K562 (cell line): ENCODE results near the gene SCAP. TPM values are rescaled to one million over a fixed set of nuclear protein-coding genes. Genes with fewer than 3 reads are reported as not detected.

Source experiments
- CEBPG ChIP-seq, 3 experiments: fragments of 200-800 bp in 1 of 3; sonication (Bioruptor generic) in 1 of 3; sonication (generic) in 1 of 3; formaldehyde crosslinking in 1 of 3; IDR thresholded peaks in 2 of 3; conservative IDR thresholded peaks in 1 of 3; 2 replicates each; pipeline versions ENCODE4 v1.6.1 to v1.8.0; 2016 to 2022; ENCODE audit warnings: missing compliant biosample characterization in 2 of 3, missing genetic modification characterization in 2 of 3, mild to moderate bottlenecking in 1 of 3, missing genetic modification reagents in 1 of 3
- CTCFL ChIP-seq: IDR thresholded peaks from 2 replicates; pipeline ENCODE4 v1.6.1; 2011; ENCODE audit warnings: borderline replicate concordance, low read depth, mild to moderate bottlenecking, moderate library complexity, low read length; ENCODE audit not compliant: insufficient read depth, poor library complexity, severe bottlenecking
- GATA2 ChIP-seq: sonication (generic); formaldehyde crosslinking; IDR thresholded peaks from 2 replicates; pipeline ENCODE4 v1.4.0; 2020; ENCODE audit warnings: mild to moderate bottlenecking, missing genetic modification reagents
- HNRNPL ChIP-seq: fragments of 200-400 bp; formaldehyde crosslinking; IDR thresholded peaks from 2 replicates; pipeline ENCODE4 v1.6.1; 2017; ENCODE audit warnings: low read depth, mild to moderate bottlenecking, low read length
- HNRNPUL1 ChIP-seq: fragments of 200-400 bp; formaldehyde crosslinking; IDR thresholded peaks from 2 replicates; pipeline ENCODE4 v1.6.1; 2017; ENCODE audit warnings: low read length
- L3MBTL2 ChIP-seq: fragments of 450-650 bp; IDR thresholded peaks from 2 replicates; pipeline ENCODE4 v1.6.1; 2016; ENCODE audit warnings: mild to moderate bottlenecking, moderate library complexity
- MCM3 ChIP-seq: fragments of 450-650 bp; IDR thresholded peaks from 2 replicates; pipeline ENCODE4 v1.6.1; 2016
- NELFE ChIP-seq: IDR thresholded peaks from 2 replicates; pipeline ENCODE4 v1.6.1; 2011; ENCODE audit warnings: mild to moderate bottlenecking; ENCODE audit not compliant: insufficient read depth, insufficient read length
- PATZ1 ChIP-seq: fragments of 250-450 bp; sonication (Bioruptor Pico); IDR thresholded peaks from 2 replicates; pipeline ENCODE4 v1.5.0; 2020; ENCODE audit warnings: mild to moderate bottlenecking, borderline replicate concordance
- RHOXF2B ChIP-seq: fragments of 250-450 bp; sonication (Bioruptor Pico); conservative IDR thresholded peaks from 2 replicates; pipeline ENCODE4 v1.5.1; 2021
- SMC3 ChIP-seq: conservative IDR thresholded peaks from 2 replicates; pipeline ENCODE4 v1.6.1; 2011; ENCODE audit warnings: low read depth, low read length, improper control_type of control experiment; ENCODE audit not compliant: insufficient read depth
- SNIP1 ChIP-seq: fragments of 450-650 bp; IDR thresholded peaks from 2 replicates; pipeline ENCODE4 v1.7.1; 2017; ENCODE audit warnings: low read depth, mild to moderate bottlenecking
- YBX1 ChIP-seq: fragments of 450-650 bp; IDR thresholded peaks from 2 replicates; pipeline ENCODE4 v1.7.1; 2016; ENCODE audit warnings: mild to moderate bottlenecking
- ZEB2 ChIP-seq: fragments of 450-650 bp; IDR thresholded peaks from 2 replicates; pipeline ENCODE4 v1.6.1; 2016
- ZNF444 ChIP-seq: fragments of 250-450 bp; sonication (Bioruptor Pico); IDR thresholded peaks from 2 replicates; pipeline ENCODE4 v1.4.0; 2020; ENCODE audit warnings: mild to moderate bottlenecking, moderate library complexity
- ZNF589 ChIP-seq: fragments of 200-800 bp; sonication (Bioruptor generic); IDR thresholded peaks from 2 replicates; pipeline ENCODE4 v1.6.1; 2016; ENCODE audit warnings: low read depth, missing genetic modification characterization, missing compliant biosample characterization
- ZNF609 ChIP-seq: sonication (generic); formaldehyde crosslinking; IDR thresholded peaks from 2 replicates; pipeline ENCODE4 v1.8.1; 2023; ENCODE audit warnings: missing genetic modification reagents, mild to moderate bottlenecking, borderline replicate concordance
- polyA plus RNA-seq, 8 experiments: library from polyadenylated mRNA; depleted of rRNA in 4 of 8; stranded (reverse) in 5 of 8; unstranded in 3 of 8; fragments of >200 nt; fragmentation: Nextera tagmentation in 2 of 8; fragmentation: Illumina TruSeq in 1 of 8; extraction: Ambion mirVana in 2 of 8; extraction: Trizol in 1 of 8; gene quantifications; 2 replicates each; pipeline versions ENCODE4 v1.2.1 to v1.2.3, GENCODE V29; 2011 to 2014; ENCODE audit warnings: inconsistent platforms in 1 of 8, missing spikeins in 1 of 8
- total RNA-seq, 7 experiments: library from RNA; depleted of rRNA in 6 of 7; stranded (reverse); fragments of >200 nt in 6 of 7; fragmentation: Illumina TruSeq in 2 of 7; extraction: Trizol in 2 of 7; gene quantifications; 2 replicates each; pipeline versions ENCODE4 v1.2.1 to v1.2.3, GENCODE V29; 2011 to 2021; ENCODE audit warnings: low replicate concordance in 1 of 7

SCAP gene
- total and polyA plus RNA-seq, 9 of the 15 experiments (the other 6 are each of a cell fraction or from before 2014, with no cell fraction given): 2.6 to 104 (median 37.8) TPM

- TF ChIP-seq PATZ1 (CRISPR knock-in tag) (no peak), ZNF444 (CRISPR knock-in tag) (no peak), ZNF609 (CRISPR knock-in tag) (0 out of 2 replicates have a peak, but pooled peaks have one; percentile 50), L3MBTL2 (peak; percentile 93), YBX1 (no peak), RHOXF2B (CRISPR knock-in tag) (0 out of 2 replicates have a peak, but pooled peaks have one; percentile 60), GATA2 (CRISPR knock-in tag) (no peak), HNRNPUL1 (no peak), SMC3 (peak; percentile 90), CTCFL (peak; percentile 54), ZEB2 (no peak; the same call in 1 of the 2 replicates), SNIP1 (no peak), MCM3 (no peak), ZNF589 (CRISPR knock-in tag) (peak; percentile 47), NELFE (no peak), CEBPG (CRISPR knock-in tag; IDR thresholded peaks at IDR 0.05) (no peak; the same call in 1 of the 2 replicates), CEBPG (tag; conservative IDR thresholded peaks at IDR 0.05 in 1 of 2, IDR thresholded peaks at IDR 0.05 in 1 of 2) (no peak), HNRNPL (0 out of 2 replicates have a peak, but pooled peaks have one; percentile 44)
Measured at GRCh38 chr3:47513125-47513929, 37.6 kb upstream of the SCAP start, which contains the start of gene ELP6 (continued).
